IMR-90 (cell line): ENCODE measurements around the gene DHRS7C. TPM values are rescaled to one million over a fixed set of nuclear protein-coding genes. Genes with fewer than 3 reads are reported as not detected.

ENCODE experiments used
- ATAC-seq: fragments of 200-7000 bp; cut with Tn5 transposase; 2 replicates; pipeline ENCODE4 v1.9.1; 2020; ENCODE audit warnings: low read depth, mild to moderate bottlenecking, moderate library complexity
- BruUV-seq: library from RNA; stranded (reverse); fragments of 400-500 nt; replicated peaks from 2 replicates; lab custom pipeline; 2021; lab: Mats Ljungman, UMichigan
- CTCF ChIA-PET: fragments of 300-600 bp; formaldehyde crosslinking; extraction: SDS; loops from one replicate; lab custom pipeline; 2021; ENCODE audit warnings: antibody characterized with exemption; lab: Yijun Ruan, JAX
- POLR2A ChIA-PET: fragments of 300-600 bp; sonication (Branson Sonifier 250); formaldehyde crosslinking; loops from one replicate; lab custom pipeline; 2022; ENCODE audit warnings: antibody characterized with exemption; ENCODE audit not compliant: unreplicated experiment; lab: Charles Lee
- DNase-seq: peaks from one replicate; pipeline ENCODE4 v3.0.0; 2013
- H2AFZ ChIP-seq: replicated peaks from 2 replicates; pipeline ENCODE3; 2013; ENCODE audit warnings: low read length, mild to moderate bottlenecking; ENCODE audit not compliant: poor library complexity
- H2AK5ac ChIP-seq: 2 replicates; pipeline ENCODE4 v1.6.1; 2013; ENCODE audit warnings: low read depth, low read length, inconsistent platforms
- H2AK9ac ChIP-seq: replicated peaks from 2 replicates; pipeline ENCODE3; 2013; ENCODE audit warnings: mild to moderate bottlenecking, low read depth, low read length, moderate library complexity; ENCODE audit not compliant: poor library complexity
- H2BK120ac ChIP-seq: 2 replicates; pipeline ENCODE4 v1.6.1; 2013; ENCODE audit warnings: low read depth, low read length, inconsistent platforms
- H2BK15ac ChIP-seq: 3 replicates; pipeline ENCODE4 v1.6.1; 2013; ENCODE audit warnings: low read depth, low read length, inconsistent platforms
- H2BK20ac ChIP-seq: 2 replicates; pipeline ENCODE4 v1.6.1; 2013; ENCODE audit warnings: low read depth, mild to moderate bottlenecking, inconsistent platforms, low read length, moderate library complexity
- H2BK5ac ChIP-seq: 2 replicates; pipeline ENCODE4 v1.6.1; 2013; ENCODE audit warnings: mild to moderate bottlenecking, low read depth, low read length, inconsistent platforms; ENCODE audit not compliant: poor library complexity, severe bottlenecking
- H3K14ac ChIP-seq: replicated peaks from 2 replicates; pipeline ENCODE4 v1.6.1; 2013; ENCODE audit warnings: low read depth, low read length, inconsistent platforms
- H3K18ac ChIP-seq: 2 replicates; pipeline ENCODE4 v1.6.1; 2013; ENCODE audit warnings: low read depth, low read length, control low read depth
- H3K23ac ChIP-seq: 2 replicates; pipeline ENCODE4 v1.6.1; 2013; ENCODE audit warnings: low read depth, low read length, inconsistent platforms
- H3K27ac ChIP-seq: 2 replicates; pipeline ENCODE4 v1.5.1; 2013; ENCODE audit warnings: mild to moderate bottlenecking, control low read depth, low read length; ENCODE audit not compliant: insufficient read depth
- H3K27me3 ChIP-seq: 2 replicates; pipeline ENCODE4 v1.6.1; 2013; ENCODE audit warnings: low read length; ENCODE audit not compliant: control insufficient read depth, insufficient read depth
- H3K36me3 ChIP-seq: 2 replicates; pipeline ENCODE4 v1.6.1; 2013; ENCODE audit warnings: low read length, mixed read lengths; ENCODE audit not compliant: control insufficient read depth, insufficient read depth
- H3K4ac ChIP-seq: 2 replicates; pipeline ENCODE4 v1.6.1; 2013; ENCODE audit warnings: low read depth, low read length, inconsistent platforms
- H3K4me1 ChIP-seq: 2 replicates; pipeline ENCODE4 v1.6.1; 2013; ENCODE audit warnings: low read length, mixed read lengths; ENCODE audit not compliant: control insufficient read depth, insufficient read depth
- H3K4me2 ChIP-seq: 2 replicates; pipeline ENCODE4 v1.6.1; 2013; ENCODE audit warnings: low read depth, mild to moderate bottlenecking, control low read depth, low read length, moderate library complexity
- H3K4me3 ChIP-seq: 2 replicates; pipeline ENCODE4 v1.5.1; 2013; ENCODE audit warnings: low read depth, mild to moderate bottlenecking, control low read depth, low read length, moderate library complexity; ENCODE audit not compliant: insufficient read depth
- H3K56ac ChIP-seq: 2 replicates; pipeline ENCODE4 v1.6.1; 2013; ENCODE audit warnings: low read length, inconsistent platforms; ENCODE audit not compliant: insufficient read depth; ENCODE audit errors: extremely low read depth
- H3K79me1 ChIP-seq, 2 experiments: 2 replicates each; pipeline ENCODE4 v1.6.1; 2013; ENCODE audit warnings: low read length in 2 of 2, inconsistent platforms in 1 of 2, low read depth in 1 of 2
- H3K9ac ChIP-seq: 2 replicates; pipeline ENCODE4 v1.6.1; 2013; ENCODE audit warnings: low read depth, low read length, control low read depth
- H3K9me1 ChIP-seq: 2 replicates; pipeline ENCODE4 v1.6.1; 2013; ENCODE audit warnings: low read length, inconsistent platforms; ENCODE audit not compliant: insufficient read depth
- H3K9me3 ChIP-seq: 2 replicates; pipeline ENCODE4 v1.6.1; 2013; ENCODE audit warnings: low read length; ENCODE audit not compliant: control insufficient read depth, insufficient read depth
- H4K20me1 ChIP-seq: 2 replicates; pipeline ENCODE4 v1.6.1; 2013; ENCODE audit warnings: low read length, inconsistent platforms; ENCODE audit not compliant: insufficient read depth
- H4K5ac ChIP-seq: 2 replicates; pipeline ENCODE4 v1.6.1; 2013; ENCODE audit warnings: mild to moderate bottlenecking, low read depth, low read length, control low read depth
- H4K8ac ChIP-seq, 2 experiments: 2 replicates each; pipeline ENCODE4 v1.6.1; 2013; ENCODE audit warnings: low read depth in 2 of 2, low read length in 2 of 2, control low read depth in 1 of 2, inconsistent platforms in 1 of 2
- H4K91ac ChIP-seq: 2 replicates; pipeline ENCODE4 v1.6.1; 2013; ENCODE audit warnings: low read depth, low read length, inconsistent platforms; ENCODE audit not compliant: insufficient read depth
- CHD1 ChIP-seq: IDR thresholded peaks from 2 replicates; pipeline ENCODE4 v1.6.1; 2012; ENCODE audit warnings: low read depth, low read length, improper control_type of control experiment
- CTCF ChIP-seq: conservative IDR thresholded peaks from 2 replicates; pipeline ENCODE4 v1.5.1; 2012; ENCODE audit warnings: mild to moderate bottlenecking, low read depth, low read length, improper control_type of control experiment
- ELK1 ChIP-seq: fragments of 150-350 bp; IDR thresholded peaks from 2 replicates; pipeline ENCODE4 v1.6.1; 2016; ENCODE audit warnings: low read depth, mild to moderate bottlenecking, low read length, moderate library complexity, borderline replicate concordance
- FOS ChIP-seq: fragments of 150-350 bp; IDR thresholded peaks from 2 replicates; pipeline ENCODE4 v1.6.1; 2016; ENCODE audit warnings: low read depth, low read length
- MAFK ChIP-seq: IDR thresholded peaks from 2 replicates; pipeline ENCODE4 v1.6.1; 2012; ENCODE audit warnings: low read depth, low read length, improper control_type of control experiment
- RAD21 ChIP-seq: IDR thresholded peaks from 2 replicates; pipeline ENCODE4 v1.6.1; 2012; ENCODE audit warnings: low read length, improper control_type of control experiment
- RFX5 ChIP-seq: IDR thresholded peaks from 2 replicates; pipeline ENCODE4 v1.8.0; 2012; ENCODE audit warnings: low read depth, mild to moderate bottlenecking, low read length, moderate library complexity
- SMC3 ChIP-seq: fragments of 150-350 bp; IDR thresholded peaks from 2 replicates; pipeline ENCODE4 v1.6.1; 2016; ENCODE audit warnings: low read depth, mild to moderate bottlenecking, antibody characterized with exemption, low read length, moderate library complexity
- WGBS, 2 experiments: methylation state at CpG; one replicate each; pipeline versions ENCODE4 v1.1.5 to v1.1.7; 2013; ENCODE audit warnings: missing lambda C conversion rate in 2 of 2; ENCODE audit not compliant: insufficient read length in 1 of 2; ENCODE audit errors: extremely low coverage in 2 of 2; 5-methylcytosine and 5-hydroxymethylcytosine counted together
- dilution Hi-C: fragments of 300-500 bp; cut with HindIII; formaldehyde crosslinking; loops from one replicate; pipeline ENCODE4 v1.14.3; 2018; ENCODE audit warnings: low sequenced_read_pairs; ENCODE audit not compliant: unreplicated experiment
- in situ Hi-C: fragments of 300-500 bp; cut with MboI; formaldehyde crosslinking; loops from 3 replicates; pipeline ENCODE4 v1.14.3; 2019; ENCODE audit warnings: low sequenced_read_pairs, inconsistent platforms, mixed read lengths
- intact Hi-C: fragments of 100-400 bp; cut with micrococcal nuclease; formaldehyde crosslinking; loops from 2 replicates; pipeline ENCODE4 v1.10.0; 2022
- polyA plus RNA-seq, 3 experiments: library from polyadenylated mRNA; depleted of rRNA; stranded (reverse); fragments of >200 nt; gene quantifications; 2 replicates each; pipeline ENCODE4 v1.2.3, GENCODE V29; 2012; ENCODE audit warnings: low replicate concordance in 1 of 3
- total RNA-seq: library from RNA; depleted of rRNA; stranded (reverse); fragments of >200 nt; gene quantifications from 2 replicates; pipeline ENCODE4 v1.2.3, GENCODE V29; 2012

DHRS7C gene
- total and polyA plus RNA-seq, 2 of the 4 experiments (the other 2 are of a cell fraction), result not detected

GRCh38 chr17:9824094-9824493 is 32.7 kb upstream of the DHRS7C start:
- no peak overlapping the region for H2BK120ac ChIP-seq
- in situ Hi-C loops (no loop called here), intact Hi-C loops (no loop called here), dilution Hi-C loops (no loop called here)
- no CpG with 5 or more reads among the region's 4 CpGs for WGBS, 2 experiments
- H4K20me1 ChIP-seq, result no peaks in the 10 kb centered on the region
- no peak overlapping the region for H3K27ac ChIP-seq
- no peak overlapping the region for H4K8ac ChIP-seq
- H3K9me1 ChIP-seq, result no peaks in the 10 kb centered on the region
- no peak overlapping the region for H4K5ac ChIP-seq
- POLR2A ChIA-PET, result no interaction called here
- H3K4ac ChIP-seq, result no peak overlapping the region
- no peak overlapping the region for H3K14ac ChIP-seq
- no peak overlapping the region for H3K23ac ChIP-seq
- no peak overlapping the region for H3K4me3 ChIP-seq
- H2AK5ac ChIP-seq, result no peak overlapping the region
- BruUV-seq, result no TSS peak
- no peaks in the 10 kb centered on the region for H3K36me3 ChIP-seq
- no peaks in the 10 kb centered on the region for H3K27me3 ChIP-seq
- CTCF ChIA-PET, result no interaction called here
- ATAC-seq (no peak), DNase-seq (no peak)
- H3K79me1 ChIP-seq, result no peaks in the 10 kb centered on the region
- no peak overlapping the region for H3K18ac ChIP-seq
- no peak overlapping the region for H3K4me2 ChIP-seq
- no peak overlapping the region for H2BK20ac ChIP-seq
- TF ChIP-seq SMC3 (no peak), FOS (no peak), CHD1 (no peak), RFX5 (no peak), MAFK (no peak), RAD21 (no peak), CTCF (no peak), ELK1 (no peak)
- no peak overlapping the region for H3K56ac ChIP-seq
- H2AK9ac ChIP-seq, result no peak overlapping the region
- H4K91ac ChIP-seq, result no peak overlapping the region
- H3K4me1 ChIP-seq, result no peaks in the 10 kb centered on the region; the same call in 1 of the 2 replicates
- no peak overlapping the region for H2AFZ ChIP-seq
- no peak overlapping the region for H3K9ac ChIP-seq
- H2BK15ac ChIP-seq, result no peak overlapping the region
- no peak overlapping the region for H2BK5ac ChIP-seq
- H3K9me3 ChIP-seq, result no peaks in the 10 kb centered on the region
